ENCODE results near the gene ITGAV. TPM values are rescaled to one million over a fixed set of nuclear protein-coding genes. Genes with fewer than 3 reads are reported as not detected.

The ITGAV gene
- total and polyA plus RNA-seq, 4 experiments from 2014 or later, result 1.2 to 12.0 (median 6.7) TPM

DNA sequence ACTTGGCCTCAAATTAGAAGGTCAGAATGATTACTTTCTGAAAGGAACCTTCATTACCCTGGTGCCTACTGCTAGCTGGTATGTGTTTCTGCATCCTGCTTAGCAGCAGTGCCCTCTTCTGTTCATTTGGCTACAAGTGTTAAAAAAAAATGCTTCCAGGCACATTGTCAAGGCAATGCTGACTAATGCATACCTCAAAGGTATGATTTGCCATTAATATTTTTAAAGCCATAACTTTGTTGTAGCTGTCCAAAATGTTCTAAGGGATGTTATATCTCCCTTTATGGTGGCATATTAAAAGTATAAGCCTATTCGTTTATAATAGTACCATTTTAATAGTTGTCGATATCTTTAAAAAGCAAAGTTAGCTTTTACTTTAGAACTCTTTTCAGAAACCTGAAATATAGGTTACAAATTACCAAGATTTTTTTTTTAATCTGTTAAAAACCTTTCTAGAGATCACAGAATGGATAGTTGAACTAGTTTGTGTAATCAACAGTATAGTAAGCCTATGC is 52.0 kb downstream of the ITGAV start:
- DNase-seq, result peak in 4 of 5 donors; percentile 41 to 47 (median 44)
- Histone ChIP-seq H3K27ac (ENCODE audit: low read depth, low read length) (no peak overlapping the region), H3K4me3 (ENCODE audit: low read length in 2 of 2) (no peak overlapping the region), H3K27me3 (ENCODE audit: insufficient read depth, low read length) (no peaks in the 10 kb centered on the region), H3K9me3 (ENCODE audit: control insufficient read depth in 1 of 2, low read length in 2 of 2) (no peaks in the 10 kb centered on the region), H3K36me3 (ENCODE audit: insufficient read depth, low read length) (no peaks in the 10 kb centered on the region), H3K4me1 (ENCODE audit: insufficient read depth, low read length) (no peaks in the 10 kb centered on the region)
- Mint-ChIP-seq H3K9me3 (no peaks in the 10 kb centered on the region), H3K36me3 (peaks cover 16 to 29% of the 10 kb centered on the region in 2 donors), H3K27me3 (no peaks in the 10 kb centered on the region), H3K27ac (peak overlapping the region in 2 of 7 donors; percentile 24 to 48), H3K4me3 (no peak overlapping the region), H3K4me1 (peaks cover 0 to 8% (median 5%) of the 10 kb centered on the region in 4 donors)
- ChIA-PET CTCF (ENCODE audit: partially characterized antibody) (interaction anchor here (0.9 to 4.9 kb wide), 14 partner anchors 9 to 142 kb away, joined by 3 to 94 read pairs (median 4); partner anchors contain the start of gene ITGAV), POLR2A (ENCODE audit: partially characterized antibody) (interaction anchor here (0.6 to 0.7 kb wide), 2 partner anchors 44 to 138 kb away, joined by 3 to 4 read pairs; no protein-coding TSS in a partner anchor)
- intact Hi-C loops (cut with micrococcal nuclease), result loop anchor here (1.0 to 5.0 kb wide), 2 partner anchors 50 to 138 kb away; partner anchors contain the start of gene ITGAV

DNA sequence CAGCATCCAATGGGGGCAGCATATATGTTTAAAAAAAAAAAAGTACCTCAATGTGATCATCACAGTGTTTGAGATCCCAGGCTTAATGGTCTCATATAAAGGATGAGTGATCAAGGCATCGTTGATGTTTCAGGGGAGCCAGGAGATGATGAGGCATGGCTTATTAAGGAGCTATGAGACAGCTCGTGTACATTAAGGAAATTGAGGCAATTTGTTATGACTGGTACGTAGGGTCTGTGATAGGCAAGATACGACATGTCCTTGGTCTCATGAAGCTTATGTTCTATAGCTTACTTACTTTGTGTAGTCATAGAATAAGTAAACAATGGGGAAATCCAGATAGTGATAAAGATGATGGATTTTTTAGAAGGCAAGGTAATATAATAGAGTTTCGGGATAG is 54.9 kb downstream of the ITGAV start:
- Mint-ChIP-seq H3K4me3 (no peak overlapping the region), H3K27me3 (no peaks in the 10 kb centered on the region), H3K4me1 (peaks cover 0 to 4% (median 1%) of the 10 kb centered on the region in 4 donors), H3K27ac (no peak overlapping the region), H3K36me3 (peaks cover 11 to 27% of the 10 kb centered on the region in 2 donors), H3K9me3 (no peaks in the 10 kb centered on the region)
- DNase-seq, result no peak
- ChIA-PET POLR2A (ENCODE audit: partially characterized antibody) (no interaction called here), CTCF (ENCODE audit: partially characterized antibody) (no interaction called here)
- H3K9me3 ChIP-seq (ENCODE audit: control insufficient read depth in 1 of 2, low read length in 2 of 2), result no peaks in the 10 kb centered on the region
- no peak overlapping the region for H3K27ac ChIP-seq (ENCODE audit: low read depth, low read length)
- no peaks in the 10 kb centered on the region for H3K27me3 ChIP-seq (ENCODE audit: insufficient read depth, low read length)
- H3K36me3 ChIP-seq (ENCODE audit: insufficient read depth, low read length), result no peaks in the 10 kb centered on the region
- H3K4me3 ChIP-seq (ENCODE audit: low read length in 2 of 2), result no peak overlapping the region
- no peaks in the 10 kb centered on the region for H3K4me1 ChIP-seq (ENCODE audit: insufficient read depth, low read length)
- intact Hi-C loops (cut with micrococcal nuclease), result loop anchor here (5.0 kb wide), 1 partner anchor 52 kb away; the partner anchor contains the start of gene ITGAV

DNA sequence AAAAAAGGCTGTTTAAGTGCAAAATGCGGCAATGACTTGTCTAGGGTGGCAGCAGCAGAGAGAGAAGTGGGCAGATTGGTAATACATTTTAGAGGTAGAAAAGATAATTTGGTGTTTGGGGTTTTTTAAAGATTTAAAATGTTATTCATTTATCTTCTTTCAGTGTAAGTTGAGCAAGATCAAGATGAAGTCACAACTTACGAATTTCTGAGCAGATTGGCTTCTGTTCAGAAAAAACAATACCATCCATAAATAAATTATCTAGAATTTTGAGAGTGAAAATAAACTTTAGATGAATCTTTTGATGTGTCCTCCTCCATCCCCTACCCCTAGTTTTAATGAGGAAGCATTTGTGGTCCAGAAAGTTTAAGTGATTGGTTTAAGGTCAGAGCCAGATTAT is 56.1 kb downstream of the ITGAV start:
- POLR2A ChIA-PET (ENCODE audit: partially characterized antibody), result no interaction called here

DNA sequence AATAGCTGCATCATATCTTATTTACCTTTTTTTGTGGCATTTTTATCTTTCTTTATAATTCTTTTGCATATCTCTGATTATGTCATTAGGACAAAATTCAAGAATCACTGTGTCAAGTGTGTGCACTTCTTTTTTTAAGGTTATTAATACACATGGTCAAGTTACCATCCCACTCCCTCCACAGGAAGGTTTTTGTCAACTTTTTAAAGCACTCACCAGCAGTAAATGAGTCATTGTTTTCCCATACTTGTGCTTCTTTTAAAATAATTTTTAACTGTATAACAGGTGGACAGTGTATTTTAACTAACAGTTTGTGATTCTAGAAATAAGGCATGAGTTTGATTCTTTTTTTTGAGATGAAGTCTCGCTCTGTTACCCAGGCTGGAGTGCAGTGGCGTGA is 58.3 kb downstream of the ITGAV start:
- Histone ChIP-seq H3K36me3 (ENCODE audit: insufficient read depth, low read length) (no peaks in the 10 kb centered on the region), H3K4me1 (ENCODE audit: insufficient read depth, low read length) (no peaks in the 10 kb centered on the region), H3K9me3 (ENCODE audit: control insufficient read depth in 1 of 2, low read length in 2 of 2) (no peaks in the 10 kb centered on the region), H3K27me3 (ENCODE audit: insufficient read depth, low read length) (no peaks in the 10 kb centered on the region), H3K4me3 (ENCODE audit: low read length in 2 of 2) (no peak overlapping the region), H3K27ac (ENCODE audit: low read depth, low read length) (no peak overlapping the region)
- no peaks in the 10 kb centered on the region for H3K4me1 Mint-ChIP-seq
- H3K9me3 Mint-ChIP-seq, result no peaks in the 10 kb centered on the region
- no peaks in the 10 kb centered on the region for H3K27me3 Mint-ChIP-seq
- H3K4me3 Mint-ChIP-seq, result no peak overlapping the region
- intact Hi-C loops (cut with micrococcal nuclease), result no loop called here
- peaks cover 3 to 20% of the 10 kb centered on the region in 2 donors for H3K36me3 Mint-ChIP-seq
- POLR2A ChIA-PET (ENCODE audit: partially characterized antibody), result no interaction called here
- CTCF ChIA-PET (ENCODE audit: partially characterized antibody), result no interaction called here
- no peak overlapping the region for H3K27ac Mint-ChIP-seq
- DNase-seq, result no peak

More for the DNA sequence above, 56.1 kb downstream of the ITGAV start:
- Mint-ChIP-seq H3K9me3 (no peaks in the 10 kb centered on the region), H3K36me3 (peaks cover 3 to 27% of the 10 kb centered on the region in 2 donors), H3K27ac (peak overlapping the region in 2 of 7 donors; percentile 32 to 40), H3K27me3 (no peaks in the 10 kb centered on the region), H3K4me3 (no peak overlapping the region), H3K4me1 (no peaks in the 10 kb centered on the region)
- Histone ChIP-seq H3K27me3 (ENCODE audit: insufficient read depth, low read length) (no peaks in the 10 kb centered on the region), H3K27ac (ENCODE audit: low read depth, low read length) (no peak overlapping the region), H3K36me3 (ENCODE audit: insufficient read depth, low read length) (no peaks in the 10 kb centered on the region), H3K4me3 (ENCODE audit: low read length in 2 of 2) (no peak overlapping the region), H3K4me1 (ENCODE audit: insufficient read depth, low read length) (no peaks in the 10 kb centered on the region), H3K9me3 (ENCODE audit: control insufficient read depth in 1 of 2, low read length in 2 of 2) (no peaks in the 10 kb centered on the region)
- CTCF ChIA-PET (ENCODE audit: partially characterized antibody), result interaction anchor here (1.3 kb wide), 1 partner anchor 19 kb away, joined by 3 read pairs; no protein-coding TSS in a partner anchor
- no peak for DNase-seq
- intact Hi-C loops (cut with micrococcal nuclease), result no loop called here

DNA sequence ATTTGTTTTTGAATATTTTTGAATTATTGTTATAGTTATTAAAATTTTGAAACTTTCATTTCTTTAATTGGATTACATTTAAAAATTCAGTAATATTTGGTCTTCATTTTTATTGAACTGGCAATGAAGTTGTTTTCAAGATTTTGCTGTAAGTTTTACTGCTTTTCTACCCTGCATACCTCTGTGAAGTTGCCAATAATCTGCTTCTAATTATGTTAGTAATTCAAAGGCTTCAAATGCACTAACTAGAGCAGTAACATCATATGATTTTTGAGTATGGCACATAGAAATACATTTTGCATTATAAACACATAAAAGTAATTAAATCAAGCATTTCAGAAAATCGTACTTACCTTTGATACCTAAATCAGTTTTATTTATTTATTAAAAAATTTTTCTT is 63.7 kb downstream of the ITGAV start:
- H3K9me3 Mint-ChIP-seq, result no peaks in the 10 kb centered on the region
- H3K4me3 Mint-ChIP-seq, result no peak overlapping the region
- no peak overlapping the region for H3K27ac ChIP-seq (ENCODE audit: low read depth, low read length)
- no peak overlapping the region for H3K27ac Mint-ChIP-seq
- no peak for DNase-seq
- H3K36me3 Mint-ChIP-seq, result peaks cover 27 to 28% of the 10 kb centered on the region in 2 donors
- CTCF ChIA-PET (ENCODE audit: partially characterized antibody), result no interaction called here
- H3K4me1 ChIP-seq (ENCODE audit: insufficient read depth, low read length), result no peaks in the 10 kb centered on the region
- H3K4me1 Mint-ChIP-seq, result no peaks in the 10 kb centered on the region
- intact Hi-C loops (cut with micrococcal nuclease), result no loop called here
- POLR2A ChIA-PET (ENCODE audit: partially characterized antibody), result no interaction called here
- H3K4me3 ChIP-seq (ENCODE audit: low read length in 2 of 2), result no peak overlapping the region
- no peaks in the 10 kb centered on the region for H3K9me3 ChIP-seq (ENCODE audit: control insufficient read depth in 1 of 2, low read length in 2 of 2)
- no peaks in the 10 kb centered on the region for H3K27me3 Mint-ChIP-seq
- H3K36me3 ChIP-seq (ENCODE audit: insufficient read depth, low read length), result no peaks in the 10 kb centered on the region
- no peaks in the 10 kb centered on the region for H3K27me3 ChIP-seq (ENCODE audit: insufficient read depth, low read length)

DNA sequence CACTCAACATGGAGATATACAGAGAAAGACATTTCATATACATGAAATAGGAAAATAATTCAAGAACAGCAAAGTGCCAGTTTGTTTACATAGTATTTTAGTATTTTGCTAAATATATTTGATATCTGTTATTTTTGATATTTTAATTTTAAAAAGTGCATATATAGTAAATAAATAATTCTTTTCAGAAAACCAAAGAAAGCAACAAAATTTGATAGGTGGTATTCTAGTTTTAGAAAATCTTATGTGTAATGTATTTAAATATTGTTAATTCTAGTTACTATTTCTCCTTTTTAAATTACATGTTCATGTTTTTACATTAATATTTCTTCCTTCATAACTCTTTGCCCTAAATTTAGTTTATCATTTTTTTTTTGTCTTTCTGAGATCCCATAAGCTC is 69.5 kb downstream of the ITGAV start:
- H3K4me1 Mint-ChIP-seq, result no peaks in the 10 kb centered on the region
- H3K4me3 Mint-ChIP-seq, result no peak overlapping the region
- peaks cover 36 to 39% of the 10 kb centered on the region in 2 donors for H3K36me3 Mint-ChIP-seq
- intact Hi-C loops (cut with micrococcal nuclease), result no loop called here
- Histone ChIP-seq H3K4me3 (ENCODE audit: low read length in 2 of 2) (no peak overlapping the region), H3K4me1 (ENCODE audit: insufficient read depth, low read length) (no peaks in the 10 kb centered on the region), H3K27me3 (ENCODE audit: insufficient read depth, low read length) (no peaks in the 10 kb centered on the region), H3K9me3 (ENCODE audit: control insufficient read depth in 1 of 2, low read length in 2 of 2) (no peaks in the 10 kb centered on the region), H3K27ac (ENCODE audit: low read depth, low read length) (no peak overlapping the region), H3K36me3 (ENCODE audit: insufficient read depth, low read length) (no peaks in the 10 kb centered on the region)
- no peaks in the 10 kb centered on the region for H3K27me3 Mint-ChIP-seq
- POLR2A ChIA-PET (ENCODE audit: partially characterized antibody), result no interaction called here
- no peaks in the 10 kb centered on the region for H3K9me3 Mint-ChIP-seq
- CTCF ChIA-PET (ENCODE audit: partially characterized antibody), result no interaction called here
- no peak overlapping the region for H3K27ac Mint-ChIP-seq
- no peak for DNase-seq

DNA sequence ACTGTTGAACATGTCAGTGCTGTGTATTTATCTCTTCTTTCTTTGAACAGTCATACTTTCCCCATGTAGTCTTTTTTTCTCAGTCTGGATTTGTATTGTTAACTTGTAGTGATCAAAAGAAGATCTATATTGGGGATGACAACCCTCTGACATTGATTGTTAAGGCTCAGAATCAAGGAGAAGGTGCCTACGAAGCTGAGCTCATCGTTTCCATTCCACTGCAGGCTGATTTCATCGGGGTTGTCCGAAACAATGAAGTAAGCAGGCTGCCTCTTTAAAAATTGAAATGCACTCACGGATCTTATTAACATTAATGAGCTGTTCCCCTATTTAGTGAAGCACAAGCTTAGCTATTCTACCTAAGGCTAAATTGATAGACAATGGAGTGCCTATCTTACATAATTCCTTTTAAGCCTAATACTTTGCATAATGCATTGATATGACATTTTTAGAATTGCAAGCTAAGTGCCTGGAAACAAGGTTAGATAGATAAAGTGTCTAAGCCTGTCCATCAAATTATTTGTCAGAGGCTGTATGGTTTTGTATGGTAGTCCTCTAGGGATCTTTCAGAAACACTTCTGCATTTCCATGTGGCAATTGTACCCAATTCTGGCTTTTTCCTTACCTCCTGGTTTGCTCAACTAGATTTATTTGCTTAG is 74.7 kb downstream of the ITGAV start:
- H3K4me1 ChIP-seq (ENCODE audit: insufficient read depth, low read length), result no peaks in the 10 kb centered on the region
- ChIA-PET CTCF (ENCODE audit: partially characterized antibody) (interaction anchor here (0.9 kb wide), 1 partner anchor 18 kb away, joined by 3 read pairs; no protein-coding TSS in a partner anchor), POLR2A (ENCODE audit: partially characterized antibody) (no interaction called here)
- H3K27ac Mint-ChIP-seq, result peak overlapping the region in 1 of 7 donors; percentile 5
- no peak overlapping the region for H3K4me3 Mint-ChIP-seq
- H3K4me3 ChIP-seq (ENCODE audit: low read length in 2 of 2), result no peak overlapping the region
- H3K4me1 Mint-ChIP-seq, result no peaks in the 10 kb centered on the region
- no peak overlapping the region for H3K27ac ChIP-seq (ENCODE audit: low read depth, low read length)
- no peaks in the 10 kb centered on the region for H3K27me3 ChIP-seq (ENCODE audit: insufficient read depth, low read length)
- no peaks in the 10 kb centered on the region for H3K9me3 ChIP-seq (ENCODE audit: control insufficient read depth in 1 of 2, low read length in 2 of 2)
- peaks cover 10% of the 10 kb centered on the region for H3K36me3 ChIP-seq (ENCODE audit: insufficient read depth, low read length)
- H3K9me3 Mint-ChIP-seq, result peaks cover 0 to 3% (median 0%) of the 10 kb centered on the region in 8 donors
- H3K36me3 Mint-ChIP-seq, result peaks cover 46 to 51% of the 10 kb centered on the region in 2 donors
- intact Hi-C loops (cut with micrococcal nuclease), result no loop called here
- DNase-seq, result no peak
- no peaks in the 10 kb centered on the region for H3K27me3 Mint-ChIP-seq

Measured in CD4-positive, alpha-beta memory T cell (primary cell).